ENCODE measurements around the gene MSI2. TPM values are rescaled to one million over a fixed set of nuclear protein-coding genes. Genes with fewer than 3 reads are reported as not detected.
A peak's percentile ranks its signal among the peaks of the same experiment; 100 is the strongest.
"Not testable (repeated sequence)": the region's sequence is repeated elsewhere in the genome, so short reads cannot be mapped to it uniquely, and the experiment has no call there.

Gene MSI2
- total RNA-seq, 4 donors from 2014 or later: 19.7 to 35.8 (median 22.4) TPM

DNA sequence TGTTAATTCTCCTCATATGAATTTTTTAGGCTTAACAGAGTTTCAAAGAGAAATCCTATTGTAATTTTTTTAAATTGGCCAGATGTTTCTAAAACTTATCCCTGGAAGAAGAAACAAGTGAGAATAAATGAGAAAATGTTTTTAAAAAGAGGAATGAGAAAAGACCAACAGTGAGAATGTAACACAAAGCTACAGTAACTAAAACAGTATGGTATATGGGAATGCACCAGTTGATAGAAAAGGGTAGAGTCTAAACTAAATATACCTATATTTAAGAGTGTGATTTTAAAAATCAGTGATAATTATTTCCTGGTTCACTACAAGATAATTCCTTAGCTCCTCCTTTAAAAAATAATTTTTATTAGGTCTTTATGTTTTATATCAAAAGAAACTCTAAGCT is 360.9 kb downstream of the MSI2 start:
- H3K4me1 ChIP-seq: peaks cover 9% of the 10 kb centered on the region
- DNase-seq (ENCODE audit: low spot score in 2 of 2): no peak
- H3K36me3 ChIP-seq: peaks cover 5% of the 10 kb centered on the region
- no peak for TF ChIP-seq POLR2A (IDR thresholded peaks at IDR 0.05)
- TF ChIP-seq, protein P1, sequence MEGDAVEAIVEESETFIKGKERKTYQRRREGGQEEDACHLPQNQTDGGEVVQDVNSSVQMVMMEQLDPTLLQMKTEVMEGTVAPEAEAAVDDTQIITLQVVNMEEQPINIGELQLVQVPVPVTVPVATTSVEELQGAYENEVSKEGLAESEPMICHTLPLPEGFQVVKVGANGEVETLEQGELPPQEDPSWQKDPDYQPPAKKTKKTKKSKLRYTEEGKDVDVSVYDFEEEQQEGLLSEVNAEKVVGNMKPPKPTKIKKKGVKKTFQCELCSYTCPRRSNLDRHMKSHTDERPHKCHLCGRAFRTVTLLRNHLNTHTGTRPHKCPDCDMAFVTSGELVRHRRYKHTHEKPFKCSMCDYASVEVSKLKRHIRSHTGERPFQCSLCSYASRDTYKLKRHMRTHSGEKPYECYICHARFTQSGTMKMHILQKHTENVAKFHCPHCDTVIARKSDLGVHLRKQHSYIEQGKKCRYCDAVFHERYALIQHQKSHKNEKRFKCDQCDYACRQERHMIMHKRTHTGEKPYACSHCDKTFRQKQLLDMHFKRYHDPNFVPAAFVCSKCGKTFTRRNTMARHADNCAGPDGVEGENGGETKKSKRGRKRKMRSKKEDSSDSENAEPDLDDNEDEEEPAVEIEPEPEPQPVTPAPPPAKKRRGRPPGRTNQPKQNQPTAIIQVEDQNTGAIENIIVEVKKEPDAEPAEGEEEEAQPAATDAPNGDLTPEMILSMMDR (IDR thresholded peaks at IDR 0.05): no peak
- H3K27ac ChIP-seq: no peak overlapping the region
- H3K9me3 ChIP-seq: no peaks in the 10 kb centered on the region
- no peak overlapping the region for H3K4me3 ChIP-seq
- H3K27me3 ChIP-seq: no peaks in the 10 kb centered on the region

DNA sequence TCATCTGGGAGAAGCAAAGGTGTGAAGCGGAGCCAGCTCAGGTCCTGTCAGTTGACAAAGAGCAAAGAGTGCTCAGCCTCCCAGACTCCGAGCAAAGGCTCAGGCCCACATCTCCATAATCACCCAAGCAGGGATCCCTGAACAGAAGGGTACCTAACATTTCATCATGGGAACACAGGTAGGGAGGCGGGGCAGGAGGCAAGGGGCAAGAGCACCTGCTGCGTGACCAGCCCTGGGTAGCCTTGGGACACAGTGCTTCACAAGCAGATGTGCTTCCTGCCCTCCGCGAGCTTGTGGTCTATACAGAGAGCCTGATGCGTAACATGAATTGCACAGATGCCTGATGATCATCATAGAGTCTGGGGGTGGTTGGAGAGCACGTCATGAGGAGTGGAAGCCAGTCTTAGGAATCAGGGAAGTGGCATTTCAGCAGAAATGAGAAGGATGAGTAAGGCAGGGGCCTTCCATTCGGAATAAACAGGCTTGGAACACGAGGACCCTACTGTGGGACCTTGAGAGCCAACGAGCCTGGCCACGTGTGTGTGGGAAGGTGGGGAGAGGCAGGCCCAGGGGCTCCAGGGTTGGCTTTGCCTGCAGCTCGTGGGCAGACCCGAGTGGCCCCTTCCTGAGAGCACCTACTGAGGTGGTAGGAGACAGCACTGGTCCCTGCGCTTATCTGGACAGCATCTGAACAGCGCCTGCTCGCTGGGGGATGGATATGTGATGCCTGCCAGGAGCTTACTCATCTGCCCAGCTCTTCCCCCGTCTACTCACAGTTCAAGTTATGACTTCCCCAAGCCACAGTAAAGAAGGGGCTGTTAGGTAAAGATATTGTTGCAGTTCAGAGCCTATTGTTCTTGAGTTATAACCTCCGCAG is 363.0 kb downstream of the MSI2 start:
- 92% methylated on average over 14 of the region's 19 CpGs for WGBS
- no peak overlapping the region for H3K4me3 ChIP-seq
- H3K9me3 ChIP-seq: no peaks in the 10 kb centered on the region
- peak in 1 of 2 donors; percentile 60 for DNase-seq (ENCODE audit: low spot score in 2 of 2)
- H3K36me3 ChIP-seq: peaks cover 5% of the 10 kb centered on the region
- TF ChIP-seq EP300 (IDR thresholded peaks at IDR 0.05) (no peak), POLR2A (IDR thresholded peaks at IDR 0.05) (no peak), POLR2AphosphoS5 (IDR thresholded peaks at IDR 0.05) (no peak)
- TF ChIP-seq, protein P1 (IDR thresholded peaks at IDR 0.05): no peak
- peaks cover 3% of the 10 kb centered on the region for H3K4me1 ChIP-seq
- H3K27ac ChIP-seq: no peak overlapping the region
- H3K27me3 ChIP-seq: no peaks in the 10 kb centered on the region

DNA sequence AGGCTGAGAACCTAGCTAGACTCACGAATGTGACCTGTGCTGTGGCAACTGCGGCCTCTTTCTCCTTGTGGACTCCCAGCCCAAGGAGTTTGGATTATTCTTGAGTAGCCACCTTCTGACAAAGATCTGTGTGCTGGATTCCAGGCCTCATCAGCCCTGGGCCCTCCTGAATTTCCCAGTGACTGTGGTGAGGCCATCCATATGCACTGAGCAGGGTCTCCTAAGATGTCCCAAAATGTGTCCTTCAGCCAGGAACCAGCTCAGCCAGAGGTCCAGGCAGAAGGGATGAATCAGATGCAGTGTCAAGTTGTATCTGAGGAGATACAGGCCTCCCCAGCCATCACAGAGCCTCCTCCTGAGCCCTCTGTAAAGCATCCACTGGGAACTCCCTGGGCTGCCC is 364.3 kb downstream of the MSI2 start:
- no peaks in the 10 kb centered on the region for H3K9me3 ChIP-seq
- WGBS: 100% methylated on average over 2 of the region's 2 CpGs
- H3K27ac ChIP-seq: no peak overlapping the region
- no peaks in the 10 kb centered on the region for H3K27me3 ChIP-seq
- H3K36me3 ChIP-seq: peaks cover 4% of the 10 kb centered on the region
- DNase-seq (ENCODE audit: low spot score in 2 of 2): no peak
- H3K4me3 ChIP-seq: no peak overlapping the region
- TF ChIP-seq POLR2AphosphoS5 (IDR thresholded peaks at IDR 0.05) (no peak), POLR2A (IDR thresholded peaks at IDR 0.05) (no peak), EP300 (IDR thresholded peaks at IDR 0.05) (no peak)
- TF ChIP-seq, protein P1 (IDR thresholded peaks at IDR 0.05): no peak
- H3K4me1 ChIP-seq: peaks cover 3% of the 10 kb centered on the region

DNA sequence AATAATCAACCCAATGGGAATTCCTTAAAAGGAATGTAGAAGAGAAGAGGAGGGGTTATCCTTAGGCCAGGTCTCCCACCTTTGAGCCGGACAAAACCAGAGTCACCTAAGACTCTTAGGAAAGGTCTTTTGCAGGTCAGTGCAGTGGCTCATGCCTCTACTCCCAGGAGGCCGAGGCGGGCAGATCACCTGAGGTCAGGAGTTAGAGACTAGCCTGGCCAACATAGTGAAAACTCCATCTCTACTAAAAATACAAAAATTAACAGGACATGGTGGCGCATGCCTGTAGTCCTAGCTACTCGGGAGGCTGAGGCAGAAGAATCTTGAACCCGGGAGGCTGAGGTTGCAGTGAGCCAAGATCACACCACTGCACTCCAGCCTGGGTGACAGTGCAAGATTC is 365.5 kb downstream of the MSI2 start:
- H3K9me3 ChIP-seq; H3K4me3 ChIP-seq; H3K27ac ChIP-seq; DNase-seq (ENCODE audit: low spot score in 2 of 2); H3K27me3 ChIP-seq; H3K36me3 ChIP-seq; H3K4me1 ChIP-seq: not testable (repeated sequence)
- WGBS: 97% methylated on average over 6 of the region's 6 CpGs

DNA sequence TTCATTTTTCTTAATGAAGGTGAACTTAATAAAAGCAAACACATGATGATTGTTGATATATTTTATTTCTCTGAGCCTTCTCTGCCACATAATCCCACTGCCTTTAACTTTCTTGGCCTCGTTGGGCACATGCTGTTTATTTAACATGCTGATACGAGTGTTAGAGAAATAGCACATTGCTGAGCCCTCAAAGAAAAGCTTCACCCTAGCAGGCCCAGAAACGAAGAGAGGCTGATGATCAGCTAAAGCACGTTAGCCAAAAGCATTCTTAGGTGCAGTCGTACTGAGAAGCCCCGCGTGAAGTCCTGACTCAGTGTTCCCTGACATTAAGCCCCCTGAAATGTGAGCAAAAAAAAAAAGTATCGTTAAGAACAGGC is 366.0 kb downstream of the MSI2 start:
- DNase-seq (ENCODE audit: low spot score in 2 of 2): peak in 1 of 2 donors; percentile 6
- 75% methylated on average over 8 of the region's 8 CpGs for WGBS
- TF ChIP-seq, protein P1 (IDR thresholded peaks at IDR 0.05): no peak
- TF ChIP-seq EP300 (IDR thresholded peaks at IDR 0.05): no peak
- TF ChIP-seq POLR2A (IDR thresholded peaks at IDR 0.05): no peak
- TF ChIP-seq POLR2AphosphoS5 (IDR thresholded peaks at IDR 0.05): no peak

More for the DNA sequence above, 366.0 kb downstream of the MSI2 start:
- Histone ChIP-seq H3K4me1 (peaks cover 3% of the 10 kb centered on the region), H3K9me3 (no peaks in the 10 kb centered on the region), H3K4me3 (no peak overlapping the region), H3K27ac (no peak overlapping the region), H3K27me3 (no peaks in the 10 kb centered on the region), H3K36me3 (no peaks in the 10 kb centered on the region)

Data from suprapubic skin (tissue), 4 donors.